HepG2 (cell line): ENCODE measurements around the gene PRRT2. TPM values are rescaled to one million over a fixed set of nuclear protein-coding genes. Genes with fewer than 3 reads are reported as not detected.
A peak's percentile ranks its signal among the peaks of the same experiment; 100 is the strongest.

Source experiments
- AGO2 ChIP-seq: fragments of 200-400 bp; formaldehyde crosslinking; optimal IDR thresholded peaks from 2 replicates; pipeline ENCODE3; 2017; ENCODE audit warnings: mild to moderate bottlenecking, low read depth, low read length, moderate library complexity
- CHD4 ChIP-seq: fragments of 200-600 bp; sonication (generic); IDR thresholded peaks from 2 replicates; pipeline ENCODE4 v1.7.0; 2017; ENCODE audit warnings: mild to moderate bottlenecking, low read length, borderline replicate concordance
- HDAC1 ChIP-seq: sonication (generic); formaldehyde crosslinking; IDR thresholded peaks from 2 replicates; pipeline ENCODE4 v1.5.1; 2020; ENCODE audit warnings: mild to moderate bottlenecking, missing genetic modification reagents
- JARID2 ChIP-seq: sonication (generic); formaldehyde crosslinking; IDR thresholded peaks from 2 replicates; pipeline ENCODE4 v1.8.1; 2023; ENCODE audit warnings: missing genetic modification reagents, inconsistent platforms; ENCODE audit not compliant: insufficient replicate concordance
- MTA3 ChIP-seq: sonication (generic); formaldehyde crosslinking; IDR thresholded peaks from 2 replicates; pipeline ENCODE4 v1.4.0; 2020; ENCODE audit warnings: missing genetic modification reagents
- PAF1 ChIP-seq: IDR thresholded peaks from 2 replicates; pipeline ENCODE4 v1.6.1; 2016; ENCODE audit warnings: missing genetic modification reagents, missing compliant biosample characterization
- SMARCC2 ChIP-seq: fragments of 450-650 bp; IDR thresholded peaks from 2 replicates; pipeline ENCODE4 v1.6.1; 2017; ENCODE audit warnings: antibody characterized with exemption, mild to moderate bottlenecking
- SNAPC2 ChIP-seq: sonication (generic); formaldehyde crosslinking; IDR thresholded peaks from 2 replicates; pipeline ENCODE4 v1.8.1; 2022; ENCODE audit warnings: mild to moderate bottlenecking, missing genetic modification reagents
- TMF1 ChIP-seq: sonication (generic); formaldehyde crosslinking; IDR thresholded peaks from 2 replicates; pipeline ENCODE4 v1.8.1; 2022; ENCODE audit warnings: low read depth, missing genetic modification reagents
- TOE1 ChIP-seq: sonication (generic); formaldehyde crosslinking; IDR thresholded peaks from 2 replicates; pipeline ENCODE4 v1.4.0; 2020; ENCODE audit warnings: mild to moderate bottlenecking, missing genetic modification reagents
- ZBTB1 ChIP-seq: sonication (generic); formaldehyde crosslinking; IDR thresholded peaks from 2 replicates; pipeline ENCODE4 v1.4.0; 2020; ENCODE audit warnings: missing genetic modification reagents, borderline replicate concordance
- ZKSCAN1 ChIP-seq: fragments of 150-350 bp; IDR thresholded peaks from 2 replicates; pipeline ENCODE4 v1.6.1; 2014; ENCODE audit warnings: low read length
- ZNF468 ChIP-seq: sonication (generic); formaldehyde crosslinking; IDR thresholded peaks from 2 replicates; pipeline ENCODE4 v1.8.0; 2022; ENCODE audit warnings: mild to moderate bottlenecking, moderate library complexity, missing genetic modification reagents
- ZNF660 ChIP-seq: sonication (generic); formaldehyde crosslinking; IDR thresholded peaks from 2 replicates; pipeline ENCODE4 v1.5.1; 2020; ENCODE audit warnings: mild to moderate bottlenecking, low read depth, missing genetic modification reagents, borderline replicate concordance
- ZNF747 ChIP-seq: sonication (generic); formaldehyde crosslinking; IDR thresholded peaks from 2 replicates; pipeline ENCODE4 v1.8.1; 2023; ENCODE audit warnings: missing genetic modification reagents, mild to moderate bottlenecking, borderline replicate concordance
- ZNF850 ChIP-seq: sonication (generic); formaldehyde crosslinking; conservative IDR thresholded peaks from 2 replicates; pipeline ENCODE4 v1.9.0; 2021; ENCODE audit warnings: mild to moderate bottlenecking, missing genetic modification reagents
- ZNF879 ChIP-seq: sonication (generic); formaldehyde crosslinking; IDR thresholded peaks from 2 replicates; pipeline ENCODE4 v1.8.1; 2023; ENCODE audit warnings: missing genetic modification reagents
- ZSCAN29 ChIP-seq: sonication (generic); formaldehyde crosslinking; conservative IDR thresholded peaks from 2 replicates; pipeline ENCODE4 v1.4.0; 2020; ENCODE audit warnings: mild to moderate bottlenecking, missing genetic modification reagents
- polyA plus RNA-seq, 8 experiments: library from polyadenylated mRNA; depleted of rRNA in 3 of 8; stranded (reverse) in 7 of 8; unstranded in 1 of 8; fragments of >200 nt; fragmentation: Illumina TruSeq in 4 of 8; extraction: Trizol in 4 of 8; gene quantifications; 2 replicates each; pipeline versions ENCODE4 v1.2.1 to v1.2.3, GENCODE V29; 2011 to 2016; ENCODE audit warnings: low read depth in 4 of 8, missing spikeins in 1 of 8, mixed read lengths in 1 of 8; ENCODE audit not compliant: insufficient read depth in 1 of 8
- total RNA-seq, 5 experiments: library from RNA; depleted of rRNA; stranded (reverse); fragments of >200 nt; fragmentation: Illumina TruSeq; extraction: Trizol; gene quantifications; 2 replicates each; pipeline ENCODE4 v1.2.3, GENCODE V29; 2016; ENCODE audit warnings: low read depth in 1 of 5
- TF ChIP-seq, protein P1 (sequence below): sonication (generic); formaldehyde crosslinking; IDR thresholded peaks from 2 replicates; pipeline ENCODE4 v1.5.0; 2020; ENCODE audit warnings: mild to moderate bottlenecking, missing genetic modification reagents
- TF ChIP-seq, protein P2 (sequence below): sonication (generic); formaldehyde crosslinking; IDR thresholded peaks from 2 replicates; pipeline ENCODE4 v1.4.0; 2020; ENCODE audit warnings: mild to moderate bottlenecking, missing genetic modification reagents
- TF ChIP-seq, protein P3 (sequence below): sonication (generic); formaldehyde crosslinking; IDR thresholded peaks from 2 replicates; pipeline ENCODE4 v1.8.1; 2023; ENCODE audit warnings: mild to moderate bottlenecking, missing genetic modification reagents, borderline replicate concordance
- TF ChIP-seq, protein P4 (sequence below): sonication (generic); formaldehyde crosslinking; IDR thresholded peaks from 2 replicates; pipeline ENCODE4 v1.4.0; 2020; ENCODE audit warnings: missing genetic modification reagents
- TF ChIP-seq, protein P5 (sequence below): IDR thresholded peaks from 2 replicates; pipeline ENCODE4 v1.6.1; 2016
- TF ChIP-seq, protein P6 (sequence below): sonication (generic); formaldehyde crosslinking; IDR thresholded peaks from 2 replicates; pipeline ENCODE4 v1.4.0; 2020; ENCODE audit warnings: missing genetic modification reagents, low read depth, mild to moderate bottlenecking, borderline replicate concordance

The PRRT2 gene
- total and polyA plus RNA-seq, 2 of the 13 experiments (the other 11 are each of a cell fraction or from before 2014, with no cell fraction given) = 0.51 to 1.1 TPM

DNA sequence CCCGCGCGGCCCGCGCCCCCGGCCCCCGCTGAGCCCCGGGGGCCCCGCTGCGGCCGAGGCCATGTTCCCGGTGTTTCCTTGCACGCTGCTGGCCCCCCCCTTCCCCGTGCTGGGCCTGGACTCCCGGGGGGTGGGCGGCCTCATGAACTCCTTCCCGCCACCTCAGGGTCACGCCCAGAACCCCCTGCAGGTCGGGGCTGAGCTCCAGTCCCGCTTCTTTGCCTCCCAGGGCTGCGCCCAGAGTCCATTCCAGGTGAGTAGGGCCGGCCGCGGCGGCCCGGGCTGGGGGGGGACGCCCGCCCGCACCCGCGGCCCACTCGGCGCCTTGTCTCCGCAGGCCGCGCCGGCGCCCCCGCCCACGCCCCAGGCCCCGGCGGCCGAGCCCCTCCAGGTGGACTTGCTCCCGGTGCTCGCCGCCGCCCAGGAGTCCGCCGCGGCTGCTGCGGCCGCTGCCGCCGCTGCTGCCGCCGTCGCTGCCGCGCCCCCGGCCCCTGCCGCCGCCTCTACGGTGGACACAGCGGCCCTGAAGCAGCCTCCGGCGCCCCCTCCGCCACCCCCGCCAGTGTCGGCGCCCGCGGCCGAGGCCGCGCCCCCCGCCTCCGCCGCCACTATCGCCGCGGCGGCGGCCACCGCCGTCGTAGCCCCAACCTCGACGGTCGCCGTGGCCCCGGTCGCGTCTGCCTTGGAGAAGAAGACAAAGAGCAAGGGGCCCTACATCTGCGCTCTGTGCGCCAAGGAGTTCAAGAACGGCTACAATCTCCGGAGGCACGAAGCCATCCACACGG is 5.2 kb upstream of the PRRT2 start (continued):
- TF ChIP-seq AGO2 = peak; percentile 7
- TF ChIP-seq, protein P1, sequence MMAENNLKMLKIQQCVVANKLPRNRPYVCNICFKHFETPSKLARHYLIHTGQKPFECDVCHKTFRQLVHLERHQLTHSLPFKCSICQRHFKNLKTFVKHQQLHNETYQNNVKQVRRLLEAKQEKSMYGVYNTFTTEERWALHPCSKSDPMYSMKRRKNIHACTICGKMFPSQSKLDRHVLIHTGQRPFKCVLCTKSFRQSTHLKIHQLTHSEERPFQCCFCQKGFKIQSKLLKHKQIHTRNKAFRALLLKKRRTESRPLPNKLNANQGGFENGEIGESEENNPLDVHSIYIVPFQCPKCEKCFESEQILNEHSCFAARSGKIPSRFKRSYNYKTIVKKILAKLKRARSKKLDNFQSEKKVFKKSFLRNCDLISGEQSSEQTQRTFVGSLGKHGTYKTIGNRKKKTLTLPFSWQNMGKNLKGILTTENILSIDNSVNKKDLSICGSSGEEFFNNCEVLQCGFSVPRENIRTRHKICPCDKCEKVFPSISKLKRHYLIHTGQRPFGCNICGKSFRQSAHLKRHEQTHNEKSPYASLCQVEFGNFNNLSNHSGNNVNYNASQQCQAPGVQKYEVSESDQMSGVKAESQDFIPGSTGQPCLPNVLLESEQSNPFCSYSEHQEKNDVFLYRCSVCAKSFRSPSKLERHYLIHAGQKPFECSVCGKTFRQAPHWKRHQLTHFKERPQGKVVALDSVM (CRISPR knock-in tag) = no peak
- no peak for TF ChIP-seq TMF1
- TF ChIP-seq ZNF468 (CRISPR knock-in tag) = no peak
- TF ChIP-seq ZNF660 = no peak
- no peak for TF ChIP-seq ZKSCAN1
- TF ChIP-seq ZBTB1 = no peak
- no peak for TF ChIP-seq TOE1 (CRISPR knock-in tag)
- no peak for TF ChIP-seq HDAC1 (CRISPR knock-in tag)
- no peak for TF ChIP-seq SMARCC2
- TF ChIP-seq ZNF879 (CRISPR knock-in tag) = no peak
- TF ChIP-seq PAF1 (CRISPR knock-in tag) = no peak
- no peak for TF ChIP-seq ZNF850 (CRISPR knock-in tag)
- TF ChIP-seq, protein P2, sequence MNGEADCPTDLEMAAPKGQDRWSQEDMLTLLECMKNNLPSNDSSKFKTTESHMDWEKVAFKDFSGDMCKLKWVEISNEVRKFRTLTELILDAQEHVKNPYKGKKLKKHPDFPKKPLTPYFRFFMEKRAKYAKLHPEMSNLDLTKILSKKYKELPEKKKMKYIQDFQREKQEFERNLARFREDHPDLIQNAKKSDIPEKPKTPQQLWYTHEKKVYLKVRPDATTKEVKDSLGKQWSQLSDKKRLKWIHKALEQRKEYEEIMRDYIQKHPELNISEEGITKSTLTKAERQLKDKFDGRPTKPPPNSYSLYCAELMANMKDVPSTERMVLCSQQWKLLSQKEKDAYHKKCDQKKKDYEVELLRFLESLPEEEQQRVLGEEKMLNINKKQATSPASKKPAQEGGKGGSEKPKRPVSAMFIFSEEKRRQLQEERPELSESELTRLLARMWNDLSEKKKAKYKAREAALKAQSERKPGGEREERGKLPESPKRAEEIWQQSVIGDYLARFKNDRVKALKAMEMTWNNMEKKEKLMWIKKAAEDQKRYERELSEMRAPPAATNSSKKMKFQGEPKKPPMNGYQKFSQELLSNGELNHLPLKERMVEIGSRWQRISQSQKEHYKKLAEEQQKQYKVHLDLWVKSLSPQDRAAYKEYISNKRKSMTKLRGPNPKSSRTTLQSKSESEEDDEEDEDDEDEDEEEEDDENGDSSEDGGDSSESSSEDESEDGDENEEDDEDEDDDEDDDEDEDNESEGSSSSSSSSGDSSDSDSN = no peak
- no peak for TF ChIP-seq ZSCAN29 (CRISPR knock-in tag)
- TF ChIP-seq, protein P3, sequence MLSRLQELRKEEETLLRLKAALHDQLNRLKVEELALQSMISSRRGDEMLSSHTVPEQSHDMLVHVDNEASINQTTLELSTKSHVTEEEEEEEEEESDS (CRISPR knock-in tag) = no peak
- TF ChIP-seq MTA3 (CRISPR knock-in tag) = no peak
- TF ChIP-seq ZNF747 (CRISPR knock-in tag) = no peak
- TF ChIP-seq, protein P4, sequence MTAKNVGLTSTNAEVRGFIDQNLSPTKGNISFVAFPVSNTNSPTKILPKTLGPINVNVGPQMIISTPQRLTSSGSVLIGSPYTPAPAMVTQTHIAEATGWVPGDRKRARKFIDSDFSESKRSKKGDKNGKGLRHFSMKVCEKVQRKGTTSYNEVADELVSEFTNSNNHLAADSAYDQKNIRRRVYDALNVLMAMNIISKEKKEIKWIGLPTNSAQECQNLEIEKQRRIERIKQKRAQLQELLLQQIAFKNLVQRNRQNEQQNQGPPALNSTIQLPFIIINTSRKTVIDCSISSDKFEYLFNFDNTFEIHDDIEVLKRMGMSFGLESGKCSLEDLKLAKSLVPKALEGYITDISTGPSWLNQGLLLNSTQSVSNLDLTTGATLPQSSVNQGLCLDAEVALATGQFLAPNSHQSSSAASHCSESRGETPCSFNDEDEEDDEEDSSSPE (CRISPR knock-in tag) = peak; percentile 90
- TF ChIP-seq, protein P5, sequence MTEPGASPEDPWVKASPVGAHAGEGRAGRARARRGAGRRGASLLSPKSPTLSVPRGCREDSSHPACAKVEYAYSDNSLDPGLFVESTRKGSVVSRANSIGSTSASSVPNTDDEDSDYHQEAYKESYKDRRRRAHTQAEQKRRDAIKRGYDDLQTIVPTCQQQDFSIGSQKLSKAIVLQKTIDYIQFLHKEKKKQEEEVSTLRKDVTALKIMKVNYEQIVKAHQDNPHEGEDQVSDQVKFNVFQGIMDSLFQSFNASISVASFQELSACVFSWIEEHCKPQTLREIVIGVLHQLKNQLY (CRISPR knock-in tag) = no peak
- TF ChIP-seq CHD4 = no peak
- TF ChIP-seq, protein P6, sequence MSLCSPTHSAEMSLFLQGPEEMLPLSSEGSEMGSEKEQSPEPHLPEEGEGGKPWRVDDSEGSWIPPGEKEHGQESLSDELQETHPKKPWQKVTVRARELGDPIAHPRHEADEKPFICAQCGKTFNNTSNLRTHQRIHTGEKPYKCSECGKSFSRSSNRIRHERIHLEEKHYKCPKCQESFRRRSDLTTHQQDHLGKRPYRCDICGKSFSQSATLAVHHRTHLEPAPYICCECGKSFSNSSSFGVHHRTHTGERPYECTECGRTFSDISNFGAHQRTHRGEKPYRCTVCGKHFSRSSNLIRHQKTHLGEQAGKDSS (CRISPR knock-in tag) = no peak
- TF ChIP-seq JARID2 = no peak
- no peak for TF ChIP-seq SNAPC2 (CRISPR knock-in tag)
